Endothelial cell of umbilical vein (primary cell): ENCODE data around the gene TTLL9. TPM values are rescaled to one million over a fixed set of nuclear protein-coding genes. Genes with fewer than 3 reads are reported as not detected.

Experiments
- BruUV-seq: library from RNA; stranded (reverse); fragments of 400-500 nt; replicated peaks from 2 replicates; lab custom pipeline; 2021; lab: Mats Ljungman, UMichigan
- CTCF ChIA-PET: fragments of 300-600, 350-600 bp; sonication (Branson Sonifier 250); formaldehyde crosslinking; loops from one replicate; lab custom pipeline; 2021; ENCODE audit warnings: antibody characterized with exemption, inconsistent platforms; lab: Charles Lee
- POLR2A ChIA-PET: fragments of 300-600, 350-600 bp; sonication (Branson Sonifier 250); formaldehyde crosslinking; loops from one replicate; lab custom pipeline; 2021; ENCODE audit warnings: antibody characterized with exemption, inconsistent platforms; lab: Charles Lee
- DNase-seq: peaks from one replicate; pipeline ENCODE4 v3.0.0-alpha.2; 2011; ENCODE audit warnings: low read depth, low spot score
- FAIRE-seq: peaks from 2 replicates; lab custom pipeline; 2011; peaks lifted over from hg19 to GRCh38; lab: Jason Lieb, UNC
- H2AFZ ChIP-seq: 2 replicates; pipeline ENCODE4 v1.6.0; 2012; ENCODE audit warnings: low read depth, low read length, control low read depth, inconsistent platforms
- H3K27ac ChIP-seq: 2 replicates; pipeline ENCODE4 v1.5.1; 2011; ENCODE audit warnings: low read depth, mild to moderate bottlenecking, control low read depth, low read length, moderate library complexity; ENCODE audit not compliant: insufficient read depth
- H3K27me3 ChIP-seq, 2 experiments: 2 replicates each; pipeline versions ENCODE4 v1.6.0 to v1.6.1; 2011; ENCODE audit warnings: low read length in 2 of 2, mixed read lengths in 1 of 2; ENCODE audit not compliant: control insufficient read depth in 2 of 2, insufficient read depth in 2 of 2
- H3K36me3 ChIP-seq, 2 experiments: 2 replicates in 1 of 2; 3 replicates in 1 of 2; pipeline ENCODE4 v1.5.1; 2011; ENCODE audit warnings: low read length in 2 of 2, mild to moderate bottlenecking in 1 of 2, moderate library complexity in 1 of 2; ENCODE audit not compliant: control insufficient read depth in 2 of 2, insufficient read depth in 2 of 2; ENCODE audit errors: extremely low read depth in 1 of 2
- H3K4me1 ChIP-seq: 3 replicates; pipeline ENCODE4 v1.5.1; 2011; ENCODE audit warnings: mild to moderate bottlenecking, low read length; ENCODE audit not compliant: control insufficient read depth, insufficient read depth; ENCODE audit errors: extremely low read depth
- H3K4me2 ChIP-seq: 2 replicates; pipeline ENCODE4 v1.6.1; 2011; ENCODE audit warnings: low read length, control low read depth, mixed read lengths; ENCODE audit not compliant: insufficient read depth
- H3K4me3 ChIP-seq, 3 experiments: fragments of 200-600 bp in 1 of 3; sonication (generic), shearing (Covaris generic) in 1 of 3; replicated peaks in 1 of 3; 2 replicates each; pipeline ENCODE4 v1.5.1; 2011 to 2016; ENCODE audit warnings: control low read depth in 3 of 3, low read length in 3 of 3, mild to moderate bottlenecking in 2 of 3, inconsistent platforms in 1 of 3, low read depth in 1 of 3, moderate library complexity in 1 of 3; ENCODE audit not compliant: insufficient read depth in 1 of 3
- H3K79me2 ChIP-seq: 2 replicates; pipeline ENCODE4 v1.6.0; 2012; ENCODE audit warnings: low read length, inconsistent platforms; ENCODE audit not compliant: control insufficient read depth, insufficient read depth
- H3K9ac ChIP-seq: replicated peaks from 2 replicates; pipeline ENCODE3; 2011; ENCODE audit warnings: low read length, control low read depth; ENCODE audit not compliant: insufficient read depth; ENCODE audit errors: extremely low read depth
- H3K9me1 ChIP-seq: replicated peaks from 3 replicates; pipeline ENCODE4 v1.6.0; 2011; ENCODE audit warnings: mild to moderate bottlenecking, low read length; ENCODE audit not compliant: control insufficient read depth, insufficient read depth; ENCODE audit errors: extremely low read depth
- H3K9me3 ChIP-seq: replicated peaks from 2 replicates; pipeline ENCODE4 v1.5.1; 2012; ENCODE audit warnings: low read length, inconsistent platforms; ENCODE audit not compliant: control insufficient read depth, insufficient read depth
- H4K20me1 ChIP-seq: replicated peaks from 2 replicates; pipeline ENCODE3; 2011; ENCODE audit warnings: mild to moderate bottlenecking, low read length; ENCODE audit not compliant: control insufficient read depth, insufficient read depth; ENCODE audit errors: extremely low read depth
- CTCF ChIP-seq, 2 donors: IDR thresholded peaks; 1 replicate in 1 of 2; 2 replicates in 1 of 2; pipeline ENCODE4 v1.5.1; 2011; ENCODE audit warnings: low read length in 2 of 2, mild to moderate bottlenecking in 2 of 2, moderate library complexity in 2 of 2, control low read depth in 1 of 2, inconsistent platforms in 1 of 2, low read depth in 1 of 2; ENCODE audit not compliant: insufficient read depth in 1 of 2; ENCODE audit errors: extremely low read depth in 1 of 2
- FOS ChIP-seq: IDR thresholded peaks from 2 replicates; pipeline ENCODE4 v1.6.1; 2011; ENCODE audit warnings: mild to moderate bottlenecking, low read length, moderate library complexity, borderline replicate concordance; ENCODE audit not compliant: insufficient read depth
- JUN ChIP-seq: IDR thresholded peaks from 2 replicates; pipeline ENCODE4 v1.6.1; 2011; ENCODE audit warnings: borderline replicate concordance, low read depth; ENCODE audit not compliant: insufficient read length, insufficient read depth
- MAX ChIP-seq: IDR thresholded peaks from 2 replicates; pipeline ENCODE4 v1.6.1; 2011; ENCODE audit not compliant: insufficient read depth, insufficient read length
- MYC ChIP-seq: IDR thresholded peaks from one replicate; pipeline ENCODE4 v1.6.1; 2011; ENCODE audit warnings: mild to moderate bottlenecking, low read depth, low read length
- POLR2A ChIP-seq: IDR thresholded peaks from 2 replicates; pipeline ENCODE4 v1.6.1; 2012; ENCODE audit warnings: low read depth, mild to moderate bottlenecking, control low read depth, low read length
- POLR2AphosphoS5 ChIP-seq: IDR thresholded peaks from 2 replicates; pipeline ENCODE4 v1.6.1; 2012; ENCODE audit warnings: low read depth, mild to moderate bottlenecking, control low read depth, low read length, moderate library complexity; ENCODE audit not compliant: insufficient read depth
- dilution Hi-C: fragments of 300-500 bp; cut with MboI; formaldehyde crosslinking; loops from one replicate; pipeline ENCODE4 v1.15.0; 2019; ENCODE audit warnings: low sequenced_read_pairs; ENCODE audit not compliant: extremely low pct_ligation_motif_present
- intact Hi-C: fragments of 100-400 bp; cut with micrococcal nuclease; formaldehyde crosslinking; loops from one replicate; pipeline ENCODE4 v1.10.0; 2022
- polyA plus RNA-seq, 4 experiments: library from polyadenylated mRNA; depleted of rRNA in 3 of 4; stranded (reverse) in 3 of 4; unstranded in 1 of 4; fragments of >200 nt; gene quantifications; 2 replicates each; pipeline versions ENCODE4 v1.2.1 to v1.2.3, GENCODE V29; 2011 to 2012; ENCODE audit warnings: missing spikeins in 1 of 4
- total RNA-seq: library from RNA; stranded (reverse); gene quantifications from 2 replicates; pipeline ENCODE4 v1.2.3, GENCODE V29; 2021

The TTLL9 gene
- total and polyA plus RNA-seq, 2 donors (not counting 3 experiments of a cell fraction or from before 2014, with no cell fraction given): 0.03 TPM; not detected in 1

GRCh38 chr20:31871618-31871954 lies 1.2 kb downstream of the TTLL9 start:
- peaks cover 30 to 35% of the 10 kb centered on the region in 2 experiments for H3K27me3 ChIP-seq
- no peak overlapping the region for H3K4me3 ChIP-seq
- no peaks in the 10 kb centered on the region for H3K4me1 ChIP-seq
- no peaks in the 10 kb centered on the region for H3K9me1 ChIP-seq
- DNase-seq (no peak), FAIRE-seq (no peak)
- no peaks in the 10 kb centered on the region for H3K9me3 ChIP-seq
- no peak overlapping the region for H3K27ac ChIP-seq
- no peaks in the 10 kb centered on the region for H3K79me2 ChIP-seq
- intact Hi-C loops (no loop called here), dilution Hi-C loops (no loop called here)
- H3K4me2 ChIP-seq: no peak overlapping the region
- H3K9ac ChIP-seq: no peak overlapping the region
- no peak overlapping the region for H2AFZ ChIP-seq
- TF ChIP-seq FOS (no peak), MAX (no peak), CTCF (IDR thresholded peaks at IDR 0.05; ENCODE audit: extremely low read depth in 1 of 2, insufficient read depth in 1 of 2, low read depth in 1 of 2, low read length in 2 of 2) (no peak), POLR2A (no peak), JUN (no peak), POLR2AphosphoS5 (no peak), MYC (no peak)
- ChIA-PET POLR2A (no interaction called here), CTCF (interaction anchor here (1.2 to 2.1 kb wide), 4 partner anchors 12 to 159 kb away, joined by 3 to 10 read pairs (median 5); no protein-coding TSS in a partner anchor)
- no peaks in the 10 kb centered on the region for H4K20me1 ChIP-seq
- H3K36me3 ChIP-seq: no peaks in the 10 kb centered on the region
- BruUV-seq: no TSS peak
